HG03442 (cell line): Measurements from ENCODE around the gene BZW1.

Source experiments
- ATAC-seq: cut with Tn5 transposase; IDR thresholded peaks from one replicate; pipeline ENCODE4 v1.9.1; 2021; ENCODE audit warnings: mild to moderate bottlenecking, moderate library complexity; ENCODE audit not compliant: unreplicated experiment

The BZW1 gene

GRCh38 chr2:200811333-200812121 lies at the start of gene BZW1:
TSS of gene BZW1 (plus strand) at chr2:200811910. CDS start at chr2:200813218, 1,308 bp downstream.
- peak; percentile 69 for ATAC-seq

GRCh38 chr2:200762127-200762526 lies 49.6 kb upstream of the BZW1 start:
- ATAC-seq, result no peak

- no peak for ATAC-seq
Observed at GRCh38 chr2:200763422-200763821, 48.3 kb upstream of the BZW1 start.

- ATAC-seq, result peak; percentile 64
Observed at GRCh38 chr2:200765139-200765951, 46.4 kb upstream of the BZW1 start.

- ATAC-seq, result no peak
Observed at GRCh38 chr2:200765995-200766660, 45.6 kb upstream of the BZW1 start.

- no peak for ATAC-seq
Observed at GRCh38 chr2:200767111-200767885, 44.4 kb upstream of the BZW1 start.

- no peak for ATAC-seq
Observed at GRCh38 chr2:200770847-200771246, 40.9 kb upstream of the BZW1 start.

- ATAC-seq, result no peak
Observed at GRCh38 chr2:200772620-200773019, 39.1 kb upstream of the BZW1 start.

GRCh38 chr2:200773083-200773482 lies 38.6 kb upstream of the BZW1 start:
- no peak for ATAC-seq

- ATAC-seq, result no peak
Observed at GRCh38 chr2:200774920-200775319, 36.8 kb upstream of the BZW1 start.

GRCh38 chr2:200777275-200777674 lies 34.4 kb upstream of the BZW1 start:
- no peak for ATAC-seq

- ATAC-seq, result no peak
Observed at GRCh38 chr2:200778038-200778437, 33.7 kb upstream of the BZW1 start.

- no peak for ATAC-seq
Observed at GRCh38 chr2:200779214-200779613, 32.5 kb upstream of the BZW1 start.

- ATAC-seq, result no peak
Observed at GRCh38 chr2:200781616-200782015, 30.1 kb upstream of the BZW1 start.

GRCh38 chr2:200782251-200782650 lies 29.5 kb upstream of the BZW1 start:
- no peak for ATAC-seq

- ATAC-seq, result no peak
Observed at GRCh38 chr2:200784215-200784614, 27.5 kb upstream of the BZW1 start.

- ATAC-seq, result no peak
Observed at GRCh38 chr2:200786423-200786822, 25.3 kb upstream of the BZW1 start.

- ATAC-seq, result no peak
Observed at GRCh38 chr2:200786826-200787225, 24.9 kb upstream of the BZW1 start.

GRCh38 chr2:200787351-200788120 lies 24.2 kb upstream of the BZW1 start:
- no peak for ATAC-seq

- no peak for ATAC-seq
Observed at GRCh38 chr2:200788121-200788718, 23.5 kb upstream of the BZW1 start.
